ENCODE results near the gene OSM.

Gene OSM

DNA sequence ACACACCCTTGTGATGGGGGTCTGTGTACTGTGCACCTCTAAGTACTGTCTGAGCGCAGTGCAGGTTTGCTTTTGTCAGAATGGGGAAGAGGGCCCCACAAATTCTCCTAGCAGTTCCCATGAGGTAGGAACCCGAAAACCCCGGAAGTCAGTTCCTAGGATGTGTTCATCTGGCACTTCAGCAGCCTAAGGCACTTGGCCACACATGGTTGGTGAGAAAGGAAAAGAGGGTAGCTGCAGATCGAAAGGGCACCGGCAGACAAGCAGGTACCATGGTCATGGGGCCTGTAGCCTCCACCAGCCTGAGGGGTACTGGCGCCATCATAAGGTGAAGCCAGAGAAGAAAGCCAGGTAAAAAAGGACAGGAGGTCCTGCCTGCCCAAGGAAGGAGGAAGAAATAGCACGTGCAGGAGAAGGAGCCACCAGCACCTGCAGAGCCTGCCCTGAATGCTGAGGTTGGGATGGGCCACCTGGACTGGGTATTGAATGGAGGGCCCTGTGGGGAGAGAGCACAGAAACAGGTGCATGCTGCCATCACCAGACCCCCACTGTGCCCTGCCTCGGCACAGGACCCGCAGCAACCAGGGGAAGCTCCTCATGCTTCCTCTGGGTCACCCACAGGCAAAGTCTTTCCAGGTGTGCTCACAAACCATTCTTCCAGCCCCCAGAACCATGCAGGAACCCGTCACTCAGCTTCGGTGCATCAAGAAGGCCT lies 30.8 kb upstream of the OSM start:
- peak; percentile 54 for DNase-seq

DNA sequence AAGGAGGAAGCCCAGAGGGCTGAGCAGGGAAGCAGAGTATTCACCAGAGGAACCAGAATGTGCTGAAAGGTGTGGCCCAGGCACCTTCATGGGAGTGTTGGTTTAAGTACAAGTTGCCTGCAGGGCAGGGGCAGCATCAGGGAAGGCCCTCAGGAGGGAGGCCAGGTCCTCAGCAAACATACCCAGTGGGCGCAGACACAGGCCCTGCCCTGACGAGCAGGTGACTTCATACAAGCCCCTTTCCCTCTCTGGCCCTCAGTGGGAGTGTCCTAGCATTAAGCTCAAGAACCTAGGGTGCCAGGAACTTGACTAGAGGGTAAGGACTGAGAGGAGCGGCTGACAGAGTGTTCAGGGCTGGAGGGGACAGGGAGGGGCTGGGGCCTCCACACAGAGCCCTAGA lies 30.2 kb upstream of the OSM start:
- peak; percentile 58 for DNase-seq

DNA sequence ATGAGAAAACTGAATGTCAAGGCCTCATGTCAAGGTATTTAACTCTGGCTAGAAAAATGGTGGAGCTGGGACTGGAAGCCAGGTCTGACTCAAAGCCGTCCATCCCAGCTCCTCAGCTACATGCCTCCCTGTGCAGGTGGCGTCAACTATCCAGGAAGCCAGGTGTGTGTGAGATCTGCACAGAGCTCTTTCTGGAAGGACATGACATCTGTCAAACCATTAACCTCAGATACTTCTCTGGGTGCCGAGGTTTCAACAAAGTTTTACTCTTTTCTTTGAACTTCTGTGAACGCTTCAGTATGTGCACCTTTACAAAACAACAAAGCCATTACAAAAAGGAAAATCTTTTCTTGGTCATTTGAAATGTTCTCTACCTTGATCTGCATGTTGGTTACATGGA lies 29.7 kb upstream of the OSM start:
- no peak for DNase-seq

DNA sequence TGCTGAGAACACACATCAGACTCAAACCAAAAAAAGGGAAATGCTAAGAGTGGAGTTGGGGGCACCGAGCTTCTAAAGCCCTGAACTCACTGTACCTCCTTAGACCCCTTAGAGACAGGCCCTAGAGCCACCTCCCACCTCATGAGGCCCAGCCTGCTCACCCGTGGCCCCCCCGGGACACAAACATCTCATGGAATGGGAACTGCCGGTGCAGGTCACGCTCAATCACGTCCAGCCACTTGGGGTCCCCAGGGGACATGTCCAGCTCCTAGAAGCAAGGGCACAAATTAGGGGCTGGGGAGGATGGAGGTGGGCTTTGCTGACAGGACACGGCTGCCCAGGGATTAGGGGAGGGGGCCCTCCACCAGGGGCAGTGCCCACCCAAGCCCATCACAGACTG lies 28.9 kb upstream of the OSM start:
- no peak for DNase-seq

DNA sequence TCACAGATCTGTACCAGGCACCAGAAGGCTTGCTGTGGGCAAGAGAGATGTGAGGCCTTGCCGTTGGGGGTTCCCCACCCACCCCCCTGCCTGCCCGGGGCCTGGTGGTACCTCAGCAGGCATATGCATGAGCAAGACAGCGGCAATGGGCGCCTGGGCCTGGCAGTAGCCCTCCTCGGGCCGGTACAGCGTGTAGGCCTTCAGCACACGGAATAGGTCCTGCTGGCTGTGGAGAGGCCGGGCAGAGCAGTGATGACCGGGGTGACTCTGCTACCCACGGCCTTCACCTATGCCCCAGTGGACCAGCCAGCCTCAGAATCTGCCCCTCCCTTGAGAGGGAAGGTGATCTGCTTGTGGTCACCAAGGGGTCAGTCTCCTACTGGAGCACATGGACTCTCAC lies 28.2 kb upstream of the OSM start:
- DNase-seq, result no peak

DNA sequence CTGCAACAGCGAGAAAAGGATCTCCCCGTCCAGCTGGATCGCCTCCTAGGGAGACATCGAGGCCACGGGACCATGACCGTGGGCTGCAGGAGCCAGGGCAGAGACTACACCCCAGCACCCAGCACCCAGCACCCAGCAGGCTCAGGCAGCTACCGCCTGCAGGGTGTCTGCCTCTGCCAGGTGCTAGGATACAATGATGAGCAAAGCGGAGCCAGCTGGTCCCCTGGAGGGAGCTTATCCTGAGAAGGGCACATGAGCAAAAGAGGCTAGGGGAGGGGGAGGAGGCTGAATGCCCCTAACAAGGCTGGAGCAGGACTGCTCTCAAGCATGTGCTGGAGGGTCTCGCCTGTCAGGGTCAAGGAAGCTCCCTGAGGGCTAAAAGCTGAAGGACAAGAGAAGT lies 27.4 kb upstream of the OSM start:
- DNase-seq, result no peak

DNA sequence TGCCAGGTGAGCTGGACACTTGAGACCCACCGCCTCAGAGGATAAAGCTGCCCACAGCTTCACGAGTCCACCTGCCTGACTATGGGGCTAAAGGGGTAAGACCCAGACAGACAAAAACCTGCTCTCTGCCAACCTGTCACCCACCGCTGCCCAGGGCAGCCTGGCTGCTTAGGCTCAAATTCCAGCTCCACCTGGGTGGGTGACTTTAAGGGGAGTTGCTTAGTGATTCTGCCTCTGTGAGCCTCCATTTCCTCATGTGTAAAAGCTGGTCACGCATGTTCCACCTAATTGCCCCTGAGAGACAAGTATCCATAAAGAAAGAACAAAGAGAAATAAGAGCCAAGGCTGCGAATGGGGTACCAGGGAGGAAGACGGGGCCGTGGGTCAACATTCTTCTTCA lies 26.4 kb upstream of the OSM start:
- DNase-seq, result no peak

DNA sequence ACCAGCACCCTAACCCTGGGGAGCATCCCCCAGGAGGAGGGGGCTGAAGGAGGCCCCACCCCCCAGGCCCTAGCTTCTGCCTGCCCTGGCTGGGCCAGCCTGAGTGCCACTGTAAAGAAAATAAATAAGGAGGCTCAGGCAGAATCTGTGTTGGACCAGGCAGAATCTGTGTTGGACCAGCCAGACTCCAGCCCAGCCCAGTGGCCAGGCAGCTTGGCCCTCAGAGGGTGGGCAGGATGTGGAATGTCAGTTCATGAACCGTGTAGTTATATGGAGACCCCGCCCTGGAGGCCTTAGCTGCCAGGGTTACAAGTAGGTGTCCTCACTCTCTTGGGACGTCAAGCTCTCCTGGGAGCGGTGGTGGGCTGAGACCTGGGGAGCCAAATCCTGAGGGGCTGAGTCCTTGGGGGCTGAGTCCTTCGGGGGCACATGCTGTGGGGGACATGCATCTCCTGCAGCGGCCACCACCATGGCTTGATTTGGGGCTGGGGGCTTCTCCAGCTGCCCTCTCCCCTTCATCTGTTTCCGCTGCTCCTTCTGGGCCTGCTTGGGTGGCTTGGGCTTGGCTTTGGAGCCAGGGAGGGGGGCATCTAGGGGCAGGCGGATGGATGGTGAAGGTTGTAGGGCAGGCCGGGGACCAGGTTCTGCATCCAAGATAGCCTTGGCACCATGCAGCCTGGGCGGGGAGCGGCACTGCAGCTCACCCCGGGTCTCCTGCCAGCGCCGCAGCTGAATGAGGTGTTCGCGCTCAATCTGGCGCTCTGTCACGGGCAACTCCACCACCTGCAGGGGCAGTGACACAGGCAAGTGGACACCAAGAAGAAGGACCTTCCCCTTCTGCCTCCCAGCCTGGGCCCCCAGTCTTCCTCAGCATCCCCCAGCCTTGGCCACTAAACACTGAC lies 25.7 kb upstream of the OSM start:
- DNase-seq, result no peak

DNA sequence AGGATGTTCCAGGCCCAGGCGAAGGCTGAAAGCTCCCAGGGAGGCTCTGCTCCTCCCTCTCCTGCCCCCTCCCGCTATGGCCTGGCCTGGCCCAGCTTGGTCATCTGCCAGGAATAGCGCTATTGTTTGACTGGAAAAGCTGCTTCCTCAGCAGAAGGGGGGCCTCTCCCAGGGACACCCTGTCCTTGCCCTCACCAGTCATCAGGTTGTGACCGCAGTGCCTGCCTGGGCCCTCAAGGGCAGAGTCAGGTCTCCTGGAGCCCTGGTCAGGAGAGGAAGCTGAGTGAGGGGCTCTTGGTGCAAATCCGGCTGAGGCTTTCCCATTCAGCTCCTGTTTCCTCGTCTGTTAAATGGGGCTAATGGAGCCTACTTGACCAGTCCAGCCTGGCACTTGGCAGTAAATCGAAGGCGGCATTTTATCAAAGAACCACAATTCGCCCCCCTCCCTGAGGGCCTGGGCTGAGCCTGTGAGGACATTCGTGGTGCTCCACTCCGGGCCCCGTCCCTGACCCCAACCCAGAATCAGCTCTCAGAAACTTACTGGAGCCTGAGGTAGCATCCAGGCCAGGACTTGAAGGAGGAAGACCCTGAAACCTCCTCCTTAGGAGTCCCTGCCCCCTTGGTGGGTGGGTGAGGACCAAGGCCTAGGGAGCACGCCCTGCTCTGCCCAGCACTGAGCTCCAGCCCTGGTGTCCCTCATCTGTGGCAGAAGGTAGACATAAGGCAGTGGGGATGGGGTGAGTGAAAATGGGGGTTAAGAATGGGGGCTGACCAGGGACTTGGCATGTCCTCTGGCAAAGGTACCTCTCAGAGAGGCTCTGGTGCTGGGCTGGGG lies 24.6 kb upstream of the OSM start:
- no peak for DNase-seq

DNA sequence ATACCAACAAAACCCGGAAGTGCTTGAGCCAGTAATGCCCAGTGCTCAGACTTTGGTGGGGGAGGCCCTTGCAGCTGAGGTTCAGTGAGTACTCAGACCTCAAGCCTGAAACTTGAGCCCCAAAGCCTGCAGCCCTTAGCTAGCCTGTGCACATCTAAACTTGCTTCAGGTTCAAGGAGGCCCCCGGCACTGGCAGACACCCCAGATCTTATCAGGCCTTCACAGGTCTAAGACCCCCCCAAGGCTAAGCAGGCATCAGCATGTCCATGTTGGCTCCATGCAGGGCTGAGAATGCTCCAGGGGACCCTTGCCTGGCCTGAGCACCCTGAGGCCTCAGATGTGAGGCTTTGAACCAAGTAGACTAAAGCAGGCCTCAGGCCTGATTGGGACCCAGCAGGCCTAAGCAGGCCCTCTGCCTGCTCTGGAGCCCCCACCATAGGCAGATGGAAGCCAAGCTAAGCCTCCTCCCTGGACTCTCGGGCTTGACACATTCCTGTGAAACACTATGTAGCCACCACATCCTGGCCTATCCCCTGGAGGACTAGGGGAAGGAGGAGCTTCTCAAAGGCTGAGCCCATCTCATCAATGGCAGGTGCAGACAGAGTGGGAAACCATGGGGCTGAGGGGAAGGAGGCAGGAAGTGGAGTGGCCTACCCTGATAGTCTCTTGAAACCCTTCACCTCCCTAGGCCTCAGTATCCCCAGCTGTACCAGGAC lies 23.8 kb upstream of the OSM start:
- DNase-seq, result no peak

DNA sequence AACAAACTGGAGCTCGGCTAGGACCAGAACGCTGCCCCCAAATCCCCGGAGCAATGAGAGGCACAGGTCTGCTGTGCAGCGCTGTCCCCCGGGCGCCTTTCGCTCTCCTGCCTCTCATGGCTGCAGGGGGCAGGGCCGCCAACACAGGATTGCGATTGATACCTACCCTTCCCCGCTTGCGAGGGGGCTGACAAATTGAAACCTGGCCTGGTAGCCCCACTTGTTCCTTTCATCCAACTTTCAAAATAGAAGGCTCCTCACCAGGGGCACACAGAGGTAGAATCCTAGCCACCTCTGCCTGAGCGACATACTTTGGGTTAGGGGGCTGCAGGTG lies 23.3 kb upstream of the OSM start:
- DNase-seq, result no peak

DNA sequence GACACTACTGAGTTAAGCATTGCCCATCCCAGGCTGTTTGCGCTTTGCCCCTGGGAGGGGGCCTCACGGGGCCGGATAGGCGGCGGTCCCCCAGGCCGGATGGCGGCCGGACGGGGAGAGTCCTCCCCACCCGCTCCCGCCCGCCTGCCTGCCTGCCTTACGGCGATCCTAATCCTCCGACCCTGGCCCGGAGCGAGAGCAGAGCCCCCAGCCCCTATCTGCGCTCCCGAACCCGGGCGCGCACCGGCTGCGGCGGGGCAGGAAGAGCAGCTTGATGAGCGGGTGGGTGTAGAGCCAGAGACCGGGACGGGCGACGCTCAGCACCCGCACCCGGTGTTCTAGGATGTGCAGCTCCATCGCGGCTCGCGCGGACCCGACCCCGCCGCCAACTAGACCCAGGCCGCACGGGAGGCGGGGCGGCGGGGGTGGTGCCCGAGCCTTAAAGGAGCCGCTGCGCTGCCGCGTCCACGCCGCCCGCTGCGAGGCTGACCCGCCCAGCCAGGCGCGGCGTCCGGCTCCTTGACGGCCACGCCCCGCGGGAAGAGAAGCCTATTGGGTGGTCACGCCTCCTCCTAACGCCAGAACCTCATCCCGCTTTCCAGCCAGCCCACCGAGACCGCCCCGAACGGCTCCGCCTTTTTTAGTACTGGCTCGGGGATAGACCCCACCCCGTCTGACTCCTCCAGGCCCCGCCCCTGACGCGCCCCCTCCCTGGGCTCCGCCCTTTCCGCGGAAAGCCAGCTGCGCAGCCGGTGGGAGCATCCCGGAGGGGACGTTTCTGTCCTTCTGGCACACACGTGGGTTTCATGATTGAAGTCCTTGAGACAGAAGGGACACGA lies 22.7 kb upstream of the OSM start, which contains the start of gene CASTOR1:
Gene CASTOR1, minus strand, starts transcription at position 365 of the 839 bp plus-strand sequence. Its CDS starts 8 bp downstream, at position 357.
- peak; percentile 96 for DNase-seq

DNA sequence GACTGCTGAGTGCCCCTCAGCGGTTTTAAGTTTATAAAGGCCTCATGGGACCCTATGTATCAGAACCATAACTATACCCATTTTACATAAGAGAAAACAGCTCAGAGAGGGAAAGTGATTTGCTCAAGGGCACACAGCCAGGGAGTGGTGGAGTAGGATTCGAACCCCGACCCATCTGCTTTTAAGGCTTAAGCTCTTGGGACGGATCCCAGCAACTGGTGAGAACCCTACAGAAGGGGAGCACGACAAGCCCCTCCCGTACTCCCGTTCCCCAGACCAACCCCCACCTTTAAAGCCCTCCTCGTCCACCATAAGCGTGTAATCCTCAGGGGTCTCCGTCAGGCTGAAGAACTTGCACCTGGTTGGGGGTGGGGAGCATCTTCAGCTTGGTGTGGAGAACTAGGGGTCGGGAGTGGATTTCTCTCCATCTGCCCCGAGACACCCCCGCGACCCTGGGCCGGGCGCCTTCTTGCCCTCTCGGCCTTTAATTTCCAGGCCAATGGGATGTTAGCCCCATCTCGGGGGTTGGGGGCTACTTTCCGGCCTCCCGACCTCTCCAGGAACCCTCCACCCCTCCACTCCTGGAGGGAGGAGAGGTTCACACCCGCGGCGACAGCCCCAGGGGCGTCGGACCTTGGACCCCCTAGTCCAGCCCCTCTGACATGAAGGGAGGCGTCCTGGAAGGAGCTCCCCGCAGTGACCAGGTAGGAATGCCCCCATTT lies 21.9 kb upstream of the OSM start:
- no peak for DNase-seq

DNA sequence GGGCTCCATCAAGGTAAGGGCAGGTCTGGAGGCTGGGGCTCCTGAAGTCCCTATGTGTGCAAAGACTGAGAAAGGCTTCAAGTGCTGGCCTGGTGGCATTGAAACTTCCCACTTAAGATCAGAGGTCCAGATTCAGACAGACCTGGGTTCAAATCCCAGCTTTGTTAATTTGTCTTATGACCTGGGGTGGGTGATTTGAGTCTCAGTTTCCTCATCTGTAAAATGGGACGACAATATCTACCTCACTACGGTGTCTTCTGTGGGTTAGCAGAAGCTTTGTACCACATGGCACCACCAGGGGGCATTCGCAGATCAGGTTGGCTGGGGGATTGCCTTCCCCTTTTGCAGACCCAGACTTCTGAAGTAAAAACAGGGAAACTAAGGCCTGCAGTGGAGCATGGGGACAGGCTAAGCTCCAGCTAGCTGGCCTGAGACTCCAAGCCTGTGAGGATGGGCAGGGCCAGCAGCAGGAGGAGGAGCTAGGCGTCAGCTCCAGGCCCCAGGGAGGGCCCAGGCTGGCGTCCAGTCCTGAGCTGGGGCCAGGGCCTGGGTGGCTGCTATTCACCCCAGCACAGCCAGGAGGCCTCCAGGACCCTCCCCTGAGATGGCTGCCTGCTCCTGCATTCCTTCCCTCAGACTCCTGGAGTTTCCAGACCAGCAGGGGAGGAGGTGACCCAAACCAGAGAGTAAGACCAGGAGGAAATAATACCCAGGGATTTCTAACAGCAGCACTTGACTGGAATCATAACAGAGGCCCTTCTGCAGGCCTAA lies 21.2 kb upstream of the OSM start:
- peak; percentile 95 for DNase-seq

DNA sequence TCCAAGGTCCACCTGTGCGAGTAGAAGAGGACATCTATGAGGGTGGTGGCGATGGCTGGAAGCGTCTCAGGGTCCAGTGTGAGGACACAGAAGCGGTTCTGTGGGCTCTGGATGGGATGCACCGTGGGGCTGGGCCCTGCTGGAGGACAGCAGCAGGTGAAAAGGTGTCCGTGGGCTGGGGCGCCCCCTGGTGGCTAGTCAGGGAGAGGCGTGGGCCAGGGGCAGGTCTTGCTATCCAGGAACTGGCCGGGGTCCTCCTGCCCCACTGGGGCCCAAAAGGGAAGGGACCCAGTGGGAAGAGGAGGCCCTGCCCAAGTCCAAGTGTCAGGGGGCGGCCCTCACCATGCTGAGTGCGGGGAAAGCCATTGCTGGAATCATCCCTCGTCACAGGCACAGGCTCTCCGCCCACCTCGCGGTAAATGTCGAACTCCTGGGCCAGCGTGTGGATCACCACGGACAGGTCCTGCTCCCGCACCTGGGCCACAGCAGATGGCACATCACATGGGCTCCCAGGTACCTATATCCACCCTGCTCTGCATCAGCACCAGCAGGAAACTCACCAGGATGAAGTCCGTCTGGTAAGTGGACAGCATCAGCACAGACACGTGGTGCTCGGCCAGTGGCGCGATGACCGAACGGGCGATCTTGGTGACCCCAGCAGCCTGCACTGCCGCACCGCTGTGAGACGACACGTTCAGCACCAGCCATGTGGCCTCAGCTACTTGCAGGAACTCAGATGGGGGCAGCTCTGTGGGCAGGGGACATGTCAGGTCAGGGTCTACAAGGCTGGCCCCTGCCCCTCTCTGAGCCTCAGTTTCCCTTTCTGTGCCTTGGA lies 20.4 kb upstream of the OSM start:
- peak; percentile 96 for DNase-seq

DNA sequence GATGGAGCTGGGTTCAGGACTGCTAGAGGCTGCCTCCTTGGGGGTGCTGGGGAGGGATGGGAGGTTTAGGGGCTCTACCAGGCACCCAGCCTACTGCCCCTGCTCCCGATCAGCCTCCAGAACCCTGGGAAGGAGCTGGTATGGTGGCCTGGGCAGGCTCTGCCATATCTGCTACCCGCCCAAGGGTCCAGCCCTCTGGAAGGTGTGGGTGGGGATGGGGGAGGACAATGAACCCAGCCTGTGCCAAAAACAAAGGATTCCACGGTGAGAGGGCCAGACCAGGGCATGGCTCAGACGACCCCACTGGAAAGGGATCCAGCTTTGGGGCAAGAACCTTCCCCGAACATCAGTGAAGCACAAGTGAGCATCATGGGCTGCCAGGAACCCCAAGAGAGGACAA lies 19.7 kb upstream of the OSM start:
- DNase-seq, result no peak

DNA sequence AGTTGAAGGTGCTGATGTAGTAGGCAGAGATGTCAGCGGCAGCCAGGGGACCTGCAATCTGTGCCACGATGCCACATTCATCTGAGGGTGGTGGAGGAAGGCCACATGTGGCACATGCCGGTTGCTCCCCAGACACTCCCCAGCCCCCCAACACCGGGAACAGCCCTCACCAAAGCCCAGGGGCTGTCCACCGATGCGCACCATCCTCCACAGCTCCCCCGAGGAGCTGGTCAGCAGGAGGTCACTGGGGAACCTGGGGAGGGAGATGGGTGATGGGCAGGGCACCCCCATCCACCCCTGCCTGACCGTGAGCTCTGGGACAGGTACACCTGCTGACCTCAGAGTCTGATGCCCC lies 19.2 kb upstream of the OSM start:
- DNase-seq, result no peak

DNA sequence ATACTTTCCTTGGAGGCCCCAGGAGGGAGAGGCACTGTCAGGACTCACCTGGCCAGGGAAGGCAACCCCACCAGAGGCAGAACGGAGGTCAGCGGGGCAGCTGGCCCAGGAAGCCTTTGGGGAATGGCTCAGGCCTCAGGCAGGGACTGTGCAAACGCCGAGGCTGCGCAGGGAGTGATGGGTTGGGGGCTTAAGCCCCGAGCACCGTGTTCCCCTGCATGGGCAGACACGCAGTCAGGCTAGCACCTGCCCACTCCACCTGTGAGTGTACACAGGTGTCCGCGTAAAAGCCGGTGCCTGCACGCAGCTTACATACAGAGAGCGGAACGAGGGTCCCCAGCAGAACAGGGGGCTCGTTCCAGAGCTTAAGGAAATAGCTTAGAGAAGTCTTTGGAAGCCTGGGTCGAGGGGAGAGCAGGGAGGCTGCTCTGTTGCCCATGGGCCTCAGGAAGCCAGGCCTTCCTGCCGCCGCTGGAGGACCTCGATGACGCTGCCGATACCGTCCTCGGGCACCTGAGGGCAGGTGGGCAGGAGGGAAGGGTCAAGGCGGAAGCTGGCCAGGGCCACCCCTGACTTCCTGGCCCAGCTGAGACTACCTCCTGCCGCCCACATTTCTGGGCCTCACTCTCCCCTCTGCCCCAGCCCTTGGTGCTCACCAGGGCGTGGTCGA lies 18.7 kb upstream of the OSM start:
- no peak for DNase-seq

DNA sequence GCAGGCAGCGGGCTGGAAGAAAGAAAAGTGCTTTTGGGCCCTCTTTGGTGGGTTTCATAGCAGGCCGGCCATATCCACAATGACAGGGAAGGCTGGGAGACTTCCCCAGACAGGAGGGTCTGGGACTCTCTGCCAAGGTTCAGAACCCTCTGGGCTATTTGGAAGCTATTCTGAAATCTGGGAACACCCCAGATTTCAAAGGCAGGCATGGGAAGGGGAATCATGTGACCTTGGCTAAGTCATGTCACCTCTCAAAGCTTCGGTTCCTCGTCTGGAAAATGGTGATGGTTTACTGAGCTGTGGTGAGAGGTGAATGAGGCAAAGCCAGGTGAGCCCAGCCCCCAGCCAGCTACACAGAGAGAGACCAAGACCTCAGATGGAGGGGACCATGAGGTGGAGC lies 18.0 kb upstream of the OSM start:
- no peak for DNase-seq
